Panc1 (cell line): ENCODE results near the gene KIF26B. TPM values are rescaled to one million over a fixed set of nuclear protein-coding genes. Genes with fewer than 3 reads are reported as not detected.

Source experiments
- ATAC-seq: fragments of 200-7000 bp; cut with Tn5 transposase; 2 replicates; pipeline ENCODE4 v1.9.1; 2020; ENCODE audit warnings: mild to moderate bottlenecking, moderate library complexity
- BruUV-seq: library from RNA; stranded (reverse); fragments of 400-500 nt; replicated peaks from 2 replicates; lab custom pipeline; 2021; lab: Mats Ljungman, UMichigan
- CTCF ChIA-PET: fragments of 300-600 bp; sonication (Branson Sonifier 250); formaldehyde crosslinking; loops from one replicate; lab custom pipeline; 2022; ENCODE audit warnings: antibody characterized with exemption; lab: Charles Lee
- POLR2A ChIA-PET: fragments of 300-600 bp; sonication (Branson Sonifier 250); formaldehyde crosslinking; loops from one replicate; lab custom pipeline; 2022; ENCODE audit warnings: antibody characterized with exemption; lab: Charles Lee
- DNase-seq: peaks from one replicate; pipeline ENCODE4 v3.0.0-alpha.2; 2010; ENCODE audit warnings: low read depth, low spot score
- H3K27ac ChIP-seq: 2 replicates; pipeline ENCODE4 v1.5.1; 2011; ENCODE audit warnings: mild to moderate bottlenecking, low read length, inconsistent platforms
- H3K27me3 ChIP-seq: fragments of 200-500 bp; sonication (Bioruptor generic); 2 replicates; pipeline ENCODE4 v1.6.0; 2014; ENCODE audit warnings: low read length, inconsistent platforms; ENCODE audit not compliant: control insufficient read depth, insufficient read depth
- H3K36me3 ChIP-seq: fragments of 200-500 bp; sonication (Bioruptor generic); 2 replicates; pipeline ENCODE4 v1.5.1; 2014; ENCODE audit warnings: inconsistent platforms, mild to moderate bottlenecking, low read length, moderate library complexity; ENCODE audit not compliant: control insufficient read depth, insufficient read depth
- H3K4me1 ChIP-seq: 2 replicates; pipeline ENCODE4 v1.5.1; 2011; ENCODE audit warnings: inconsistent platforms, mild to moderate bottlenecking, low read length, moderate library complexity; ENCODE audit not compliant: control insufficient read depth, insufficient read depth
- H3K4me3 ChIP-seq, 2 experiments: 2 replicates each; pipeline ENCODE4 v1.5.1; 2011 to 2012; ENCODE audit warnings: low read depth in 2 of 2, low read length in 2 of 2, mild to moderate bottlenecking in 2 of 2, inconsistent platforms in 1 of 2, moderate library complexity in 1 of 2
- H3K9me3 ChIP-seq: fragments of 200-500 bp; sonication (Bioruptor generic); 2 replicates; pipeline ENCODE4 v1.5.1; 2014; ENCODE audit warnings: low read depth, mild to moderate bottlenecking, inconsistent platforms, low read length, moderate library complexity; ENCODE audit not compliant: control insufficient read depth, insufficient read depth
- POLR2AphosphoS5 ChIP-seq: IDR thresholded peaks from 2 replicates; pipeline ENCODE4 v1.6.1; 2012; ENCODE audit warnings: mild to moderate bottlenecking, low read depth, low read length, moderate library complexity
- SIN3A ChIP-seq: IDR thresholded peaks from 2 replicates; pipeline ENCODE4 v1.6.1; 2012; ENCODE audit warnings: low read depth, mild to moderate bottlenecking, low read length, moderate library complexity, borderline replicate concordance; ENCODE audit not compliant: insufficient read depth
- TCF7L2 ChIP-seq: IDR thresholded peaks from 2 replicates; pipeline ENCODE4 v1.6.1; 2011; ENCODE audit warnings: mild to moderate bottlenecking, low read depth, low read length, inconsistent platforms
- in situ Hi-C: cut with HindIII; loops from 2 replicates; pipeline ENCODE4 v1.10.0; 2016; ENCODE audit warnings: low sequenced_read_pairs, low pct_unique_long_range_greater_than_20kb
- intact Hi-C: fragments of 100-400 bp; cut with micrococcal nuclease; formaldehyde crosslinking; loops from one replicate; pipeline ENCODE4 v1.10.0; 2022; ENCODE audit not compliant: unreplicated experiment
- total RNA-seq: library from RNA; stranded (reverse); gene quantifications from one replicate; pipeline ENCODE4 v1.2.1, GENCODE V29; 2021; ENCODE audit not compliant: unreplicated experiment
- TF ChIP-seq, protein P1 (sequence below), 2 experiments: IDR thresholded peaks; 2 replicates each; pipeline ENCODE4 v1.6.1; 2011 to 2012; ENCODE audit warnings: low read depth in 2 of 2, control low read depth in 1 of 2, low read length in 1 of 2, mild to moderate bottlenecking in 1 of 2, moderate library complexity in 1 of 2; ENCODE audit not compliant: insufficient read depth in 1 of 2
- TF ChIP-seq, protein P2 (sequence below): fragments of 450-650 bp; IDR thresholded peaks from 2 replicates; pipeline ENCODE4 v1.5.1; 2017; ENCODE audit warnings: mild to moderate bottlenecking

Gene KIF26B
- total RNA-seq, 1 experiment from 2014 or later, result 0.33 TPM

DNA sequence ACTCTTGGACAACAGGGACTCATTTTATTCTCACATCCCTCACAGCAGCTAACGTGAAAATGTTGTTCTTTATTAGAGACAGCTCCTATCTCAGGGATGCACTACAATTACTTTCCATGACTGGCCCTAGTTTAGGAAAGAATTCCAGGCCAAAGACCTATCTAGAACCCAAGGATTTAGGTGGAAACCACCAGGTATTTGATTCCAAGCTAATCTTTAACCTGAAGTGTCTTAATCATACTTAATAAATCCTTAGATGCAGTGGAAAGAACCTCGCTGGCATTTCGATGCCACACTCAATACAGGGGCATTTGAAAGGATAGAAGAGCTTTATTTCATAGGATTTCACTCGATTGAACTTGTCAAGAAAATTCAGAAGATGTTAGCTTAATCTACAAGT is 218.3 kb downstream of the KIF26B start:
- CTCF ChIA-PET, result no interaction called here
- Histone ChIP-seq H3K4me1 (no peaks in the 10 kb centered on the region), H3K36me3 (no peaks in the 10 kb centered on the region), H3K9me3 (no peaks in the 10 kb centered on the region), H3K27ac (no peak overlapping the region), H3K4me3 (no peak overlapping the region), H3K27me3 (no peaks in the 10 kb centered on the region)
- BruUV-seq, result no TSS peak
- in situ Hi-C loops, result no loop called here
- no peak for TF ChIP-seq SIN3A
- intact Hi-C loops, result no loop called here
- ATAC-seq (no peak), DNase-seq (no peak)
- POLR2A ChIA-PET, result no interaction called here

DNA sequence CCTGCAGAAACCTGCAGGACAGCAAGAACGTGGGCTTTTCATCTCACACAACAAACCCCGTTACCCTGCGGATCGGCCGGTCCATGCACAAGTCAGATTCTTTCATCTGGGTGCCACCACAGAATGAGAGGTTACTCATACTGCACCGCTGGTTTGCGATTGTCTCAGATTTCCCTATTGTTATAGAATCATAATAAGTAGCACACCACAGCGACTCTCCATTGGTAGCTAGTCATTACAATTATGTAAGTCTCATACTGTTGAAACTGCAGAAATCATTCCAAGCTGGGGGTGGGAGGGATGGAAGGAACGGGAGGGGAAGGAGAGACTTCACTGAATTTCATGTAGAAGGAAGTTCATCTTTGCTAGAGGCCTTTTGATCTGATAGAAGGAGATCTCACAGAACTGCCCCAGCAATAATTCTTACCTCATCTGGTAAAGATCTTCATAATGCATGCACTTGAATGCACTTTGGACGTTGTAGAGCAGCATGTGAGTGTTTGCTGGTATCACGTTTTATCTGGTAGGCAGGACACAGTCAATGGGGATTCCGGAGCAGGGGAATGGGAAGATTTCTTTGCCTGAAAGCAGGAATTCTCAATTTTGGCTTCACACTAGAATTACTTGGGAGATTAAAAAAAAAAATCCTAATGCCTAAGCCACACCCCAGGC is 221.1 kb downstream of the KIF26B start:
- Histone ChIP-seq H3K27ac (no peak overlapping the region), H3K27me3 (no peaks in the 10 kb centered on the region), H3K9me3 (no peaks in the 10 kb centered on the region), H3K4me3 (no peak overlapping the region), H3K4me1 (no peaks in the 10 kb centered on the region), H3K36me3 (no peaks in the 10 kb centered on the region)
- POLR2A ChIA-PET, result no interaction called here
- ATAC-seq (no peak), DNase-seq (no peak)
- intact Hi-C loops, result no loop called here
- TF ChIP-seq TCF7L2 (no peak), SIN3A (no peak)
- TF ChIP-seq, protein P1, sequence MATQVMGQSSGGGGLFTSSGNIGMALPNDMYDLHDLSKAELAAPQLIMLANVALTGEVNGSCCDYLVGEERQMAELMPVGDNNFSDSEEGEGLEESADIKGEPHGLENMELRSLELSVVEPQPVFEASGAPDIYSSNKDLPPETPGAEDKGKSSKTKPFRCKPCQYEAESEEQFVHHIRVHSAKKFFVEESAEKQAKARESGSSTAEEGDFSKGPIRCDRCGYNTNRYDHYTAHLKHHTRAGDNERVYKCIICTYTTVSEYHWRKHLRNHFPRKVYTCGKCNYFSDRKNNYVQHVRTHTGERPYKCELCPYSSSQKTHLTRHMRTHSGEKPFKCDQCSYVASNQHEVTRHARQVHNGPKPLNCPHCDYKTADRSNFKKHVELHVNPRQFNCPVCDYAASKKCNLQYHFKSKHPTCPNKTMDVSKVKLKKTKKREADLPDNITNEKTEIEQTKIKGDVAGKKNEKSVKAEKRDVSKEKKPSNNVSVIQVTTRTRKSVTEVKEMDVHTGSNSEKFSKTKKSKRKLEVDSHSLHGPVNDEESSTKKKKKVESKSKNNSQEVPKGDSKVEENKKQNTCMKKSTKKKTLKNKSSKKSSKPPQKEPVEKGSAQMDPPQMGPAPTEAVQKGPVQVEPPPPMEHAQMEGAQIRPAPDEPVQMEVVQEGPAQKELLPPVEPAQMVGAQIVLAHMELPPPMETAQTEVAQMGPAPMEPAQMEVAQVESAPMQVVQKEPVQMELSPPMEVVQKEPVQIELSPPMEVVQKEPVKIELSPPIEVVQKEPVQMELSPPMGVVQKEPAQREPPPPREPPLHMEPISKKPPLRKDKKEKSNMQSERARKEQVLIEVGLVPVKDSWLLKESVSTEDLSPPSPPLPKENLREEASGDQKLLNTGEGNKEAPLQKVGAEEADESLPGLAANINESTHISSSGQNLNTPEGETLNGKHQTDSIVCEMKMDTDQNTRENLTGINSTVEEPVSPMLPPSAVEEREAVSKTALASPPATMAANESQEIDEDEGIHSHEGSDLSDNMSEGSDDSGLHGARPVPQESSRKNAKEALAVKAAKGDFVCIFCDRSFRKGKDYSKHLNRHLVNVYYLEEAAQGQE (IDR thresholded peaks at IDR 0.05; ENCODE audit: insufficient read depth in 1 of 2, low read depth in 2 of 2, low read length in 1 of 2), result no peak
- TF ChIP-seq, protein P2, sequence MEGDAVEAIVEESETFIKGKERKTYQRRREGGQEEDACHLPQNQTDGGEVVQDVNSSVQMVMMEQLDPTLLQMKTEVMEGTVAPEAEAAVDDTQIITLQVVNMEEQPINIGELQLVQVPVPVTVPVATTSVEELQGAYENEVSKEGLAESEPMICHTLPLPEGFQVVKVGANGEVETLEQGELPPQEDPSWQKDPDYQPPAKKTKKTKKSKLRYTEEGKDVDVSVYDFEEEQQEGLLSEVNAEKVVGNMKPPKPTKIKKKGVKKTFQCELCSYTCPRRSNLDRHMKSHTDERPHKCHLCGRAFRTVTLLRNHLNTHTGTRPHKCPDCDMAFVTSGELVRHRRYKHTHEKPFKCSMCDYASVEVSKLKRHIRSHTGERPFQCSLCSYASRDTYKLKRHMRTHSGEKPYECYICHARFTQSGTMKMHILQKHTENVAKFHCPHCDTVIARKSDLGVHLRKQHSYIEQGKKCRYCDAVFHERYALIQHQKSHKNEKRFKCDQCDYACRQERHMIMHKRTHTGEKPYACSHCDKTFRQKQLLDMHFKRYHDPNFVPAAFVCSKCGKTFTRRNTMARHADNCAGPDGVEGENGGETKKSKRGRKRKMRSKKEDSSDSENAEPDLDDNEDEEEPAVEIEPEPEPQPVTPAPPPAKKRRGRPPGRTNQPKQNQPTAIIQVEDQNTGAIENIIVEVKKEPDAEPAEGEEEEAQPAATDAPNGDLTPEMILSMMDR, result no peak
- CTCF ChIA-PET, result interaction anchor here (0.6 kb wide), 2 partner anchors 114 to 334 kb away, joined by 3 to 4 read pairs; no protein-coding TSS in a partner anchor
- no TSS peak for BruUV-seq
- in situ Hi-C loops, result no loop called here

DNA sequence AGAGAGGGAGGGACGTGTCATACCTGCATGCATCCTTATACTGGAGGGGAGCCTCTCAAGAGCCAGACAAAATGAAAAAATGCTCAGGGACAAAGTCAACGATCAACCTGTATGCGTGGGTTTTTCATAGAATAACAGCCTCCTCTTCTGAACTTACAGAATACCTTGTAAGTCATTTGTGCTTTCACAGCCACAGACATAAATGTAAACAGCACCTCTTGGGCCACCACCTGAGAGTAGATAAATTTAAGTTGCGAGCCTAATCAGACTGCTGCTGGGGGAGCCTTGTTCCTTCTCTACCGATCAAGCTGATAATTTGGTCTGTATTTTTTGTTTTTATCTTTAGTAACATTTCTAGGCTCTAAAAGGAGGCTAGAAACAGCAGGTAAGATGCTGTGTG is 223.1 kb downstream of the KIF26B start:
- BruUV-seq, result no TSS peak
- Histone ChIP-seq H3K4me3 (no peak overlapping the region), H3K36me3 (no peaks in the 10 kb centered on the region), H3K4me1 (no peaks in the 10 kb centered on the region), H3K27me3 (no peaks in the 10 kb centered on the region), H3K9me3 (no peaks in the 10 kb centered on the region), H3K27ac (no peak overlapping the region)
- intact Hi-C loops, result no loop called here
- TF ChIP-seq TCF7L2 (no peak), SIN3A (no peak), POLR2AphosphoS5 (no peak)
- TF ChIP-seq, protein P1 (IDR thresholded peaks at IDR 0.05; ENCODE audit: insufficient read depth in 1 of 2, low read depth in 2 of 2, low read length in 1 of 2), result no peak
- TF ChIP-seq, protein P2, result no peak
- ChIA-PET CTCF (no interaction called here), POLR2A (no interaction called here)
- ATAC-seq (no peak), DNase-seq (no peak)
- in situ Hi-C loops, result no loop called here
